ENCODE results near the gene TBRG4.

TBRG4 gene

GRCh38 chr7:45073786-45074527 lies 37.5 kb downstream of the TBRG4 start:
- DNase-seq, result no peak

- DNase-seq, result no peak
Measured at GRCh38 chr7:45073031-45073785, 38.3 kb downstream of the TBRG4 start.

GRCh38 chr7:45072131-45073030 lies 39.1 kb downstream of the TBRG4 start:
- no peak for DNase-seq

- DNase-seq, result no peak
Measured at GRCh38 chr7:45071528-45071927, 40.0 kb downstream of the TBRG4 start.

- no peak for DNase-seq
Measured at GRCh38 chr7:45070254-45070642, 41.2 kb downstream of the TBRG4 start.

GRCh38 chr7:45069444-45070253 lies 41.8 kb downstream of the TBRG4 start:
- no peak for DNase-seq

GRCh38 chr7:45068236-45069023 lies 43.1 kb downstream of the TBRG4 start:
- DNase-seq, result no peak

- DNase-seq, result no peak
Measured at GRCh38 chr7:45067582-45067981, 43.9 kb downstream of the TBRG4 start.

GRCh38 chr7:45066409-45066808 lies 45.1 kb downstream of the TBRG4 start:
- no peak for DNase-seq

GRCh38 chr7:45065031-45065995 lies 46.2 kb downstream of the TBRG4 start:
- DNase-seq, result no peak

- DNase-seq, result no peak
Measured at GRCh38 chr7:45064047-45064725, 47.3 kb downstream of the TBRG4 start.

- DNase-seq, result no peak
Measured at GRCh38 chr7:45061806-45062425, 49.6 kb downstream of the TBRG4 start.

GRCh38 chr7:45061352-45061751 lies 50.1 kb downstream of the TBRG4 start:
- no peak for DNase-seq

GRCh38 chr7:45060295-45060694 lies 51.2 kb downstream of the TBRG4 start:
- no peak for DNase-seq

GRCh38 chr7:45057878-45058277 lies 53.6 kb downstream of the TBRG4 start:
- DNase-seq, result no peak

- no peak for DNase-seq
Measured at GRCh38 chr7:45055594-45056219, 55.8 kb downstream of the TBRG4 start.

GRCh38 chr7:45055016-45055415 lies 56.5 kb downstream of the TBRG4 start:
- DNase-seq, result no peak

- no peak for DNase-seq
Measured at GRCh38 chr7:45054442-45054841, 57.1 kb downstream of the TBRG4 start.

GRCh38 chr7:45053941-45054340 lies 57.6 kb downstream of the TBRG4 start:
- no peak for DNase-seq
